ENCODE measurements around the gene TLX2.
A peak's percentile ranks its signal among the peaks of the same experiment; 100 is the strongest.
"Not testable (repeated sequence)": the region's sequence is repeated elsewhere in the genome, so short reads cannot be mapped to it uniquely, and the experiment has no call there.

TLX2 gene

GRCh38 chr2:74554820-74555531, 40.7 kb downstream of the TLX2 start:
- peak; percentile 57 for DNase-seq (ENCODE audit: low spot score)

DNA sequence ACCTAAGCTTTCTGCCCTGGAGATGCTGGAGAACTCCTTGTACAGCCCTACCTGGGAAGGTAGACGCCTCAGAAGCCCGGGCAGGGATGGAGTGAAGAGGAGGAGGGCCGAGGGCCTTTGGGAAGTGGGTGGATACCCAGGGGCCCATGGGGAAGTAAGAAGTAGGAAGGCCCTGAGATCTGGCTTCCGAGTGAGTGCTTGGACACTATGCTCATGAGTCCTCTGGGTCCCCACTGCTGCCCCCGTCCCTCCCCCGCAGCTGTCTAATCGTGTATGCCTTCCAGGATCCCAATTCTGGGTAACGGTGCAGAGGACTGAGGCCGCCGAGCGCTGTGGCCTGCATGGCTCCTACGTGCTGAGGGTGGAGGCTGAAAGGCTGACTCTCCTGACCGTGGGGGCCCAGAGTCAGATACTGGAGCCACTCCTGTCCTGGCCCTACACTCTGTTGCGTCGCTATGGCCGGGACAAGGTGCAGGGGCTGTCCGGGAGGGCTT, 41.4 kb downstream of the TLX2 start:
- no peak for DNase-seq (ENCODE audit: low spot score)

GRCh38 chr2:74556159-74556558, 41.9 kb downstream of the TLX2 start:
- DNase-seq (ENCODE audit: low spot score), result no peak

DNA sequence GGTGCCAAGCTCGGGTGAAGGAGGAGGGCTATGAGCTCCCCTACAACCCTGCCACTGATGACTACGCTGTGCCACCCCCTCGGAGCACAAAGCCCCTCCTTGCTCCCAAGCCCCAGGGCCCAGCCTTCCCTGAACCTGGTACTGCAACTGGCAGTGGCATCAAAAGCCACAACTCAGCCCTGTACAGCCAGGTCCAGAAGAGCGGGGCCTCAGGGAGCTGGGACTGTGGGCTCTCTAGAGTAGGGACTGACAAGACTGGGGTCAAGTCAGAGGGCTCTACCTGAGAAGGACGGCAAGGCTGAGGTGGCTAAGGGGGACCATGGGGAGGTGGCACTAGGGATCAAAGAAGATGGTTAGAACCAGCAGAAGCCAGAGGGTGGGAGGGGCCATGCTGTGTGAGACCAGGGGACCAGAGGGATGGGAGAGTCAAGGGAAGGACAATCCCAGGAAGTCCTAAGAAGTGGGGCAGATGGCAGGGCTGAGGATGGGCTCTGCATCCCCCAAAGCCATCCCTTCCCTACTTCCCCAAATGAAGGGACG, 42.7 kb downstream of the TLX2 start:
- DNase-seq (ENCODE audit: low spot score), result no peak

DNA sequence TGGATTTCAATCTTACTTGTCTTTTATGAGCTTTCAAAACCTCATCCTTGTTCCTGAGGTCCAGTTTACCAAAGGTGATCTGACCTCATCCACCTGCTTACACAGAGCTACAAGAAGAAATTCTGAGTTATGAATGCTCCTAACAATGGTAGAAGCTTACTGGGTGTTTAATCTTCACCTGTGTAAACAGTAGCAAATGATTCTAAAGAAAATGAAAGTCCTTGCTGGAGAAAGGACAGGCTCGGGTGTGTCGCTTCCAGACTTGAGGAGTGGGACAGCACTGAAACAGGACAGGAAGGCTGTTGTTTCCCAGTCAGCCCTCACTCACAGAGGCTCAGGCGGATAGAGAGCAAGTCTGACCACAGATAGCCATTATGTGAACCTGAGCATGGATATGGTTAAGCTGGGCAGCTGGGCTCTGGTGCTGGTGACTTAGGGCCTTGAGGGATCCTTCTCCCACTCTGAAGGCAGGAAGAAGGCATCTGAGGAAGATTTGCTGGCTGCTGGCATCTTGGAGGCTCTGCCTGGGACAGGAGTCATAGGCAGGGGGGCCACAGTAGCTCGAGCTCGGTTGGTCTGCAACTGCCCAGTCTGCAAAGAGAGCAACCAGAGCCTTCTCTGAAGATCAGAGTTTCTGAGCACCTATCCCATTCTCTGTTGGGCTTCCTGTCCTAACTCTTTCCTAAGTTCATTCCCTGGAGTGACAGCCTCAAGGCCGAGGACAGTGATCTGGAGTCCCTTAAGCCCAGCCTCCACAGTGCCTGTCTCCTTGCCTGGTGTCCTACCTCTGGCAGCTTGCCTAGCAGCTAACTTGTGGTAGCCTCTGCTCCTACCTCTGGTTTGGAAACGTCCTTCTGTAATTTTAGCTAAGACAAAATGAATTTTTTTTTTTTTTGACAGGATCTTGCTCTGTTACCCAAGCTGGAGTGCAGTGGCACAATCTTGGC, 44.3 kb downstream of the TLX2 start:
- no peak for DNase-seq (ENCODE audit: low spot score)

GRCh38 chr2:74559912-74560311, 45.7 kb downstream of the TLX2 start:
- DNase-seq (ENCODE audit: low spot score), result no peak

DNA sequence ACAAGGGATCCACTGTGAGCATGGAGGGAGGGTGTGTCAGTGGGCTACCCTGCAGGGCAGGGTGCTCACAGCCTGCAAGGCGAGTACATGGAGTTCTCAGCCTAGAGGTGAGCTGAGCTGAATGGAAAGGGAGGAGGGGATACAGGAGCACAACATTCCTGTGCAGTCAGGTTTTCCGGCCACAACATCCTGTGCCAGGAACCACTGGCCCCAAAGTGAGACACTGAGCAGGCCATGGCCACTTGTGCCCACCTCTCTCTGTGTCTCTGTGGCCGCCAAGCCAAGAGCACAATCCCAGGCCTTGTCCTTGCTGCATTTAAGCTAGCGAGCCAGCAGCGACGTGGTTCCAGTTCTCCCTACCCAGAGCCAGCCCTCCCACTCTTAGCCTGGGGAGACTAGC, 46.3 kb downstream of the TLX2 start:
- no peak for DNase-seq (ENCODE audit: low spot score)

- DNase-seq (ENCODE audit: low spot score), result not testable (repeated sequence)
Observed at GRCh38 chr2:74561022-74561421, 46.8 kb downstream of the TLX2 start.

GRCh38 chr2:74562126-74562775, 48.0 kb downstream of the TLX2 start:
- no peak for DNase-seq (ENCODE audit: low spot score)

DNA sequence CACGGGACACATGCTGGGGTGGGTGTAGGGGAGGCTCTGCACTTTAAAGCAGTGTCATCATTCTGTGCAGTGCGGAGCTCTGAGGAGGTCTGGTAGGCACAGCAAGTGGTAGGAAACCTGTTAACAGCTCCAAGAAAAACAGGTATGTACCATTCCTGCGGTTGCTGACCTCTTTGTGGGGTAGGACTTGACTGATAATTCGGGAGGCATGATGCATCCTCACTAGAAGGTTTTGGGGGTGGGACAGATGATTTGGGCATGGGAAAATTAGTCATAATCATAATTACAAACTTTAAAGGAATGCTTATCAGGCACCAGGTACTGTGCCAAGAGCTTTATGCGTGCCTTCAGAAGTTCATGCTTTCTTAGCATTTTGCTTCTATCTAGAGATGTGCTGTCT, 50.0 kb downstream of the TLX2 start:
- DNase-seq (ENCODE audit: low spot score), result no peak

GRCh38 chr2:74566076-74566753, 52.0 kb downstream of the TLX2 start:
- DNase-seq (ENCODE audit: low spot score), result no peak

- no peak for DNase-seq (ENCODE audit: low spot score)
Observed at GRCh38 chr2:74566754-74567085, 52.5 kb downstream of the TLX2 start.

All from RKO (cell line).